ENCODE data around the gene LSM14A. TPM values are rescaled to one million over a fixed set of nuclear protein-coding genes. Genes with fewer than 3 reads are reported as not detected.

Gene LSM14A
- polyA plus RNA-seq, 2 of the 4 experiments (the other 2 are of a cell fraction): 241 to 264 TPM

GRCh38 chr19:34232566-34233481 lies 60.5 kb downstream of the LSM14A start:
- peak; percentile 81 to 91 for ATAC-seq
- TF ChIP-seq FOSL2 (IDR thresholded peaks at IDR 0.05) (peak; percentile 94), FOSL2 (CRISPR knock-in tag; IDR thresholded peaks at IDR 0.05) (peak; percentile 91), POLR2A (IDR thresholded peaks at IDR 0.05; ENCODE audit: low read length) (no peak), USF2 (IDR thresholded peaks at IDR 0.05) (no peak), JUN (IDR thresholded peaks at IDR 0.05) (peak in 1 of 2 experiments; percentile 45; a peak in 2 of 5 replicates), SMC3 (IDR thresholded peaks at IDR 0.05) (no peak), SREBF2 (IDR thresholded peaks at IDR 0.05) (no peak), BHLHE40 (IDR thresholded peaks at IDR 0.05; ENCODE audit: low read depth, low read length) (no peak), POLR2AphosphoS2 (conservative IDR thresholded peaks at IDR 0.05; ENCODE audit: low read length) (0 out of 2 replicates have a peak, but pooled peaks have one; percentile 52), BCL3 (IDR thresholded peaks at IDR 0.05) (no peak), FOXS1 (CRISPR knock-in tag; IDR thresholded peaks at IDR 0.05) (no peak), JUNB (IDR thresholded peaks at IDR 0.05) (peak; percentile 64), CHD4 (IDR thresholded peaks at IDR 0.05; ENCODE audit: borderline replicate concordance) (no peak), MAX (IDR thresholded peaks at IDR 0.05) (peak; percentile 21; the same call in 1 of the 2 replicates), KDM5A (IDR thresholded peaks at IDR 0.05) (no peak), REST (IDR thresholded peaks at IDR 0.05) (no peak), ELK1 (IDR thresholded peaks at IDR 0.05; ENCODE audit: low read depth, low read length) (no peak)
- DNase-seq (ENCODE audit: low read depth in 1 of 2, low spot score in 1 of 2): peak; percentile 62
- peak overlapping the region; percentile 42 for H3K4me2 ChIP-seq
- FAIRE-seq: peak; percentile 93
- H3K9me3 ChIP-seq: no peaks in the 10 kb centered on the region
- peak overlapping the region; percentile 53 to 68 for H3K27ac ChIP-seq
- ChIA-PET POLR2A (interaction anchor here (0.6 to 1.2 kb wide), 4 partner anchors 15 to 216 kb away, joined by 3 to 9 read pairs (median 6); no protein-coding TSS in a partner anchor), CTCF (interaction anchor here (0.7 to 12.6 kb wide), 9 partner anchors 8 to 438 kb away, joined by 3 to 173 read pairs (median 4); no protein-coding TSS in a partner anchor)
- no peak overlapping the region for H3K4me3 ChIP-seq
- H3K4me1 ChIP-seq: peaks cover 22% of the 10 kb centered on the region
- 56% methylated on average over 11 of the region's 11 CpGs for WGBS (ENCODE audit: missing lambda C conversion rate)

- no peak for TF ChIP-seq E2F6 (IDR thresholded peaks at IDR 0.05; ENCODE audit: borderline replicate concordance, low read depth)
- no peak for TF ChIP-seq ESRRA (IDR thresholded peaks at IDR 0.05; ENCODE audit: borderline replicate concordance, low read length)
- TF ChIP-seq CBX8 (IDR thresholded peaks at IDR 0.05): no peak
- TF ChIP-seq JUN (IDR thresholded peaks at IDR 0.05): 0 out of 5 replicates have a peak, but pooled peaks of 1 of the 2 experiments have one; percentile 27
- TF ChIP-seq CTCF (IDR thresholded peaks at IDR 0.05): no peak
- no peak for TF ChIP-seq RFX5 (IDR thresholded peaks at IDR 0.05)
- WGBS (ENCODE audit: missing lambda C conversion rate): 91% methylated on average over 2 of the region's 2 CpGs
- POLR2A ChIA-PET: no interaction called here
Observed at GRCh38 chr19:34235425-34235940, 63.2 kb downstream of the LSM14A start.

More at GRCh38 chr19:34235425-34235940, 63.2 kb downstream of the LSM14A start:
- CTCF ChIA-PET: interaction anchor here (0.9 to 12.6 kb wide), 5 partner anchors 11 to 101 kb away, joined by 3 to 173 read pairs (median 3); no protein-coding TSS in a partner anchor
- no peak for DNase-seq (ENCODE audit: low read depth in 1 of 2, low spot score in 1 of 2)
- H3K9me3 ChIP-seq: no peaks in the 10 kb centered on the region
- H3K4me3 ChIP-seq: no peak overlapping the region
- ATAC-seq: no peak
- peaks cover 22% of the 10 kb centered on the region for H3K4me1 ChIP-seq
- no peak overlapping the region for H3K4me2 ChIP-seq
- no peak for FAIRE-seq
- no peak overlapping the region for H3K27ac ChIP-seq

All from A549 (cell line).